NCI-H524 treated with DMSO at 0.1 percent for 48 hours (cell line): ENCODE measurements around the gene KIFC3.
"Not testable (repeated sequence)": the region's sequence is repeated elsewhere in the genome, so short reads cannot be mapped to it uniquely, and the experiment has no call there.

Experiments
- DNase-seq: peaks from one replicate; lab custom pipeline; 2025; lab: John Stamatoyannopoulos, UW

The KIFC3 gene

GRCh38 chr16:57802341-57803133, at the start of gene KIFC3:
KIFC3 (minus strand) TSS chr16:57802491; CDS start chr16:57798243, 4,248 bp downstream.
- DNase-seq = no peak

- DNase-seq = no peak
Measured at GRCh38 chr16:57848181-57848580, 45.9 kb upstream of the KIFC3 start.

GRCh38 chr16:57846931-57847330, 44.6 kb upstream of the KIFC3 start:
- not testable (repeated sequence) for DNase-seq

- peak; percentile 80 for DNase-seq
Measured at GRCh38 chr16:57846078-57846697, 43.9 kb upstream of the KIFC3 start.

GRCh38 chr16:57845115-57845514, 42.8 kb upstream of the KIFC3 start:
- no peak for DNase-seq

- no peak for DNase-seq
Measured at GRCh38 chr16:57844416-57845030, 42.2 kb upstream of the KIFC3 start.

- no peak for DNase-seq
Measured at GRCh38 chr16:57843400-57843799, 41.1 kb upstream of the KIFC3 start.

GRCh38 chr16:57842601-57843000, 40.3 kb upstream of the KIFC3 start:
- DNase-seq = no peak

GRCh38 chr16:57840833-57841232, 38.5 kb upstream of the KIFC3 start:
- DNase-seq = no peak

- no peak for DNase-seq
Measured at GRCh38 chr16:57838161-57838560, 35.9 kb upstream of the KIFC3 start.

GRCh38 chr16:57837305-57838125, 35.2 kb upstream of the KIFC3 start:
- no peak for DNase-seq

GRCh38 chr16:57835439-57835838, 33.1 kb upstream of the KIFC3 start:
- not testable (repeated sequence) for DNase-seq

GRCh38 chr16:57834936-57835335, 32.6 kb upstream of the KIFC3 start:
- DNase-seq = no peak

GRCh38 chr16:57830890-57831484, 28.7 kb upstream of the KIFC3 start:
- no peak for DNase-seq

GRCh38 chr16:57829969-57830360, 27.7 kb upstream of the KIFC3 start:
- DNase-seq = no peak

- no peak for DNase-seq
Measured at GRCh38 chr16:57828272-57829161, 26.2 kb upstream of the KIFC3 start.

- DNase-seq = no peak
Measured at GRCh38 chr16:57826706-57827625, 24.7 kb upstream of the KIFC3 start.

GRCh38 chr16:57826052-57826451, 23.8 kb upstream of the KIFC3 start:
- DNase-seq = no peak

- DNase-seq = no peak
Measured at GRCh38 chr16:57825298-57826044, 23.2 kb upstream of the KIFC3 start.
